ENCODE measurements around the gene CHD3.

DNA sequence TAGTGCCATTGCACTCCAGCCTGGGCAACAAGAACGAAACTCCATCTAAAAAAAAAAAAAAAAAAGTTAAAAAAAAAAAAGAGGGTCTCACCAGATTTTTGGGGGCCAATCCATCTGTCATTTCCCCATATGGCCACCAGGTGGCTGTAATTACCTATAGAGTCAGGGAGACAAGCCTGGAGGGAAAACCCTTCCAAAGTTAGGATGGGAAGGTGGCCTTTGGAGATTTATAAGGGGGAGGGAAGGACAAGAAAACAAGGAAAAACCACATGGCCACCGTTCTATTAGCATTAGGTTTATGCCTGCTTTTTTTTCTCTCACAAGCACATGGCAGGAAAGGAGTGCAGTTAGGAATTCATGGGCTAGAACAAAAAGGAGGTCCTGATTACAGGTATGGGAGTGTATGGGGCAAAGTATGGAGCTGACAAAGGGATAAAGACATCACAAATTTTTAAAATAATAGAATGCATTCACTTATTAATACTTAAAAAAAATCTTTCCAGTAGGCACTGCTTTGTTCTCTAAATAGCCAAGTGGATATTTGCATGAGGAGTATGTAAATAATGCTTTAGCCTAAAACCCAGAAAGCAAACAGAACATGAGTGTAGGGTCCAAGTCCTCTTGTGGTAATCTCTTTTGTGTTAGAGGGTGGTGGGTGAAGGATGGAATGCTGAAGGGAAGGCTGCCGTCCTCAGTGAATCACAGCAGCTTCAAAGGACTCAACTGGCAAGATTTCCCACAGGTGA is 25.7 kb upstream of the CHD3 start:
- TF ChIP-seq EZH2 (IDR thresholded peaks at IDR 0.05; ENCODE audit: low read depth) = no peak
- TF ChIP-seq, protein P1, sequence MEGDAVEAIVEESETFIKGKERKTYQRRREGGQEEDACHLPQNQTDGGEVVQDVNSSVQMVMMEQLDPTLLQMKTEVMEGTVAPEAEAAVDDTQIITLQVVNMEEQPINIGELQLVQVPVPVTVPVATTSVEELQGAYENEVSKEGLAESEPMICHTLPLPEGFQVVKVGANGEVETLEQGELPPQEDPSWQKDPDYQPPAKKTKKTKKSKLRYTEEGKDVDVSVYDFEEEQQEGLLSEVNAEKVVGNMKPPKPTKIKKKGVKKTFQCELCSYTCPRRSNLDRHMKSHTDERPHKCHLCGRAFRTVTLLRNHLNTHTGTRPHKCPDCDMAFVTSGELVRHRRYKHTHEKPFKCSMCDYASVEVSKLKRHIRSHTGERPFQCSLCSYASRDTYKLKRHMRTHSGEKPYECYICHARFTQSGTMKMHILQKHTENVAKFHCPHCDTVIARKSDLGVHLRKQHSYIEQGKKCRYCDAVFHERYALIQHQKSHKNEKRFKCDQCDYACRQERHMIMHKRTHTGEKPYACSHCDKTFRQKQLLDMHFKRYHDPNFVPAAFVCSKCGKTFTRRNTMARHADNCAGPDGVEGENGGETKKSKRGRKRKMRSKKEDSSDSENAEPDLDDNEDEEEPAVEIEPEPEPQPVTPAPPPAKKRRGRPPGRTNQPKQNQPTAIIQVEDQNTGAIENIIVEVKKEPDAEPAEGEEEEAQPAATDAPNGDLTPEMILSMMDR (conservative IDR thresholded peaks at IDR 0.05) = peak; percentile 87

Measured in PC-9 (cell line).